ENCODE results near the gene STIM1.

GRCh38 chr11:3989921-3990290, 134.4 kb downstream of the STIM1 start:
- TF ChIP-seq FOXP2 (optimal IDR thresholded peaks at IDR 0.05; ENCODE audit: control extremely low read depth, extremely low read length, insufficient read depth) = no peak
- TF ChIP-seq POLR2AphosphoS5 (IDR thresholded peaks at IDR 0.05; ENCODE audit: borderline replicate concordance, low read depth, low read length) = no peak
